ENCODE results near the gene CKM.
"Not testable (repeated sequence)": the region's sequence is repeated elsewhere in the genome, so short reads cannot be mapped to it uniquely, and the experiment has no call there.

CKM gene

GRCh38 chr19:45334881-45335280 lies 12.2 kb upstream of the CKM start:
- 88% methylated on average over 3 of the region's 4 CpGs for WGBS
- not testable (repeated sequence) for H3K9me3 ChIP-seq (ENCODE audit: insufficient read depth, low read depth, low read length); H3K4me3 ChIP-seq (ENCODE audit: low read length); H3K27ac ChIP-seq (ENCODE audit: low read depth, low read length); H3K4me1 ChIP-seq (ENCODE audit: insufficient read depth, low read length); H3K9ac ChIP-seq (ENCODE audit: low read depth, low read length); H3K36me3 ChIP-seq (ENCODE audit: insufficient read depth, low read length); H3K27me3 ChIP-seq (ENCODE audit: insufficient read depth, low read length)

- WGBS = 87% methylated on average over 10 of the region's 10 CpGs
- H3K27ac ChIP-seq (ENCODE audit: low read depth, low read length) = no peak overlapping the region
- no peaks in the 10 kb centered on the region for H3K4me1 ChIP-seq (ENCODE audit: insufficient read depth, low read length)
Measured at GRCh38 chr19:45333609-45334303, 11.1 kb upstream of the CKM start.

DNA sequence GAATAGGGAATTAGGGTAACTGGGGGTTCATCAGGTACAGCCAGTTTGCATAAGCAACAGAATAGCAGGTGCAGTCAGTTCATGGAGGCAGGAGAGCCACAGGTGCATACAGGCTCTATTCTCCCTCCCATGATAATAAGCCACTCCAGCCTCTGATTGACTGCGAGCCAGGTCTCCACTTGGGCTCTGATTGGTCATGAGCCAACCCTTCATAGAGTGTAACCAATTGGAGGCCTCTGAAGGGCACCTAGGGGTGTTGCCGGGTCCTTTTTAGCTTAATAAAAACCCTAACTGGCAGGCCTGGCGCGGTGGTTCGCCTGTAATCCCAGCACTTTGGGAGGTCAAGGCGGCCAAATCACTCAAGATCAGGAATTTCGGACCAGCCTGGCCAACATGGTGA lies 8.7 kb upstream of the CKM start:
- WGBS = 91% methylated on average over 7 of the region's 7 CpGs

More at GRCh38 chr19:45333609-45334303, 11.1 kb upstream of the CKM start:
- H3K36me3 ChIP-seq (ENCODE audit: insufficient read depth, low read length) = no peaks in the 10 kb centered on the region
- no peaks in the 10 kb centered on the region for H3K27me3 ChIP-seq (ENCODE audit: insufficient read depth, low read length)
- no peak overlapping the region for H3K4me3 ChIP-seq (ENCODE audit: low read length)
- no peak overlapping the region for H3K9ac ChIP-seq (ENCODE audit: low read depth, low read length)
- no peaks in the 10 kb centered on the region for H3K9me3 ChIP-seq (ENCODE audit: insufficient read depth, low read depth, low read length)

DNA sequence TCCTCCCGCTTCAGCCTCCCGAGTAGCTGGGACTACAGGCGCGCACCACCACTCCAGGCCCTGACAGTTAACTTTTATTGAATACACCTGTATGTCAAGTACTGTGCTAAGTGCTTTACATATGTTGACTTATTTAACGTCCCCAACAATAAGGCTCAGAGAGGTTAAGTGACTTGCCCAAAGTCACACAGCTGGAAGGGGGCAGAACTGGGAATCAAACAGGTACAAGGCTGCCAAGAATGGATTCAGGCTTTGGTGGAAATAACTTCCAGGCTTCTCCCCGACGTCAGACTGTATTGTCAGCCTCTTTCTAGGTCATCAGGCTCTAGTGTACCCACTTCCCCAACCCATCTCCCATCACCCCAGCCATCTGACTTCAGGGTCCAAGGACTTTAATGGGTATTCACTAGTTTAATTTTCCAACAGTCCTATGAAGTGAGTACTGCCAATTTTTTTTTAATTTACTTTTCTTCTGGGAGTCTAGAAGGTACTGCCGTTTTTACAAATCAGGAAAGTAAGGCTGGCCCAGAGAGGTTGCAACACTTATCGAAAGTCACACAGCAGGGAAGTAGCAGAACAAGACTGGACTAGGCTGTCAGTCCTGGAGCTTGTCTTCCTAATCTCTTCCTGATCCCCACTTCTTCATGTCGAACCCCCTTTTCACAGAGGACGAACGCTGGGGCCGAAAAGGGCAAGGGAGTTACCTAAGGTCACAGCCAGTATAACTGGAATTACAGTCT lies 4.9 kb upstream of the CKM start:
- H3K4me3 ChIP-seq (ENCODE audit: low read length) = no peak overlapping the region
- H3K4me1 ChIP-seq (ENCODE audit: insufficient read depth, low read length) = peaks cover 5% of the 10 kb centered on the region; the same call in 1 of the 2 replicates

More for the DNA sequence above, 8.7 kb upstream of the CKM start:
- H3K27me3 ChIP-seq (ENCODE audit: insufficient read depth, low read length) = no peaks in the 10 kb centered on the region
- no peak overlapping the region for H3K27ac ChIP-seq (ENCODE audit: low read depth, low read length)
- H3K36me3 ChIP-seq (ENCODE audit: insufficient read depth, low read length) = no peaks in the 10 kb centered on the region
- no peak overlapping the region for H3K9ac ChIP-seq (ENCODE audit: low read depth, low read length)
- H3K4me1 ChIP-seq (ENCODE audit: insufficient read depth, low read length) = no peaks in the 10 kb centered on the region
- H3K4me3 ChIP-seq (ENCODE audit: low read length) = no peak overlapping the region
- H3K9me3 ChIP-seq (ENCODE audit: insufficient read depth, low read depth, low read length) = no peaks in the 10 kb centered on the region

DNA sequence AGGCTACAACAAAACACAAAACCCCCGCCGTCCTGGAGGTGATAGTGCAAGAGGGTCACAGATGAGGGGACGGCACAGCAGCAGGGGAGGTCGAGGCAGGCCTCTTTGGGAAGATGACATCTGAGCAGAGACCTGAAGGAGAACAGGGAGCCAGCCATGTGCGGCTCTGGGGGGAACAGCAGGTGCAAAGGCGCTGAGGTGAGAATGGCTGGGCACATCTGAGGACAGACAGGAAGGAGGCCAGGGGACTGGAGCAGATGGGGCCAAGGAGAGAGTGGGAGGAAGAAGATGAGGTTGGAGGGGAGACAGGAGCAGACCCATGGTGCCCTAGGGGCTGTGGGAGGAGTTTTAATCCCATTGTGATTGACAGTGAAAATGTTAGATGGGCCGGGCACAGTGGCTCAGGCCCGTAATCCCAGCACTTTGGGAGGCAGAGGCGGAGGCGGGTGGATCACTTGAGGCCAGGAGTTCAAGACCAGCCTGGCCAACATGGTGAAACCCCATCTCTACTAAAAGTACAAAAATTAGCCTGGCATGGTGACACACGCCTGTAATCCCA lies 1.8 kb upstream of the CKM start:
- Histone ChIP-seq H3K4me3 (ENCODE audit: low read length) (no peak overlapping the region), H3K36me3 (ENCODE audit: insufficient read depth, low read length) (no peaks in the 10 kb centered on the region), H3K27me3 (ENCODE audit: insufficient read depth, low read length) (peaks cover 15% of the 10 kb centered on the region), H3K27ac (ENCODE audit: low read depth, low read length) (no peak overlapping the region), H3K9ac (ENCODE audit: low read depth, low read length) (no peak overlapping the region), H3K4me1 (ENCODE audit: insufficient read depth, low read length) (peaks cover 5% of the 10 kb centered on the region; the same call in 1 of the 2 replicates), H3K9me3 (ENCODE audit: insufficient read depth, low read depth, low read length) (no peaks in the 10 kb centered on the region)
- 71% methylated on average over 11 of the region's 11 CpGs for WGBS

More for the DNA sequence above, 4.9 kb upstream of the CKM start:
- no peak overlapping the region for H3K9ac ChIP-seq (ENCODE audit: low read depth, low read length)
- H3K27me3 ChIP-seq (ENCODE audit: insufficient read depth, low read length) = peaks cover 15% of the 10 kb centered on the region
- H3K36me3 ChIP-seq (ENCODE audit: insufficient read depth, low read length) = no peaks in the 10 kb centered on the region
- H3K27ac ChIP-seq (ENCODE audit: low read depth, low read length) = no peak overlapping the region
- WGBS = 83% methylated on average over 13 of the region's 13 CpGs
- no peaks in the 10 kb centered on the region for H3K9me3 ChIP-seq (ENCODE audit: insufficient read depth, low read depth, low read length)

GRCh38 chr19:45323671-45324081 lies 1.0 kb upstream of the CKM start:
- Histone ChIP-seq H3K27me3 (ENCODE audit: insufficient read depth, low read length) (peaks cover 15% of the 10 kb centered on the region), H3K4me3 (ENCODE audit: low read length) (peak overlapping the region; percentile 41), H3K4me1 (ENCODE audit: insufficient read depth, low read length) (peaks cover 5% of the 10 kb centered on the region; the same call in 1 of the 2 replicates), H3K9ac (ENCODE audit: low read depth, low read length) (peak overlapping the region; percentile 50), H3K9me3 (ENCODE audit: insufficient read depth, low read depth, low read length) (no peaks in the 10 kb centered on the region), H3K27ac (ENCODE audit: low read depth, low read length) (no peak overlapping the region), H3K36me3 (ENCODE audit: insufficient read depth, low read length) (no peaks in the 10 kb centered on the region)
- WGBS = 4% methylated on average over 30 of the region's 30 CpGs

GRCh38 chr19:45322311-45322710 lies 364 bp downstream of the CKM start:
- 59% methylated on average over 9 of the region's 11 CpGs for WGBS
- no peak overlapping the region for H3K4me3 ChIP-seq (ENCODE audit: low read length)
- no peak overlapping the region for H3K9ac ChIP-seq (ENCODE audit: low read depth, low read length)
- no peak overlapping the region for H3K27ac ChIP-seq (ENCODE audit: low read depth, low read length)
- H3K27me3 ChIP-seq (ENCODE audit: insufficient read depth, low read length) = peaks cover 15% of the 10 kb centered on the region
- H3K9me3 ChIP-seq (ENCODE audit: insufficient read depth, low read depth, low read length) = no peaks in the 10 kb centered on the region
- no peaks in the 10 kb centered on the region for H3K36me3 ChIP-seq (ENCODE audit: insufficient read depth, low read length)
- peaks cover 5% of the 10 kb centered on the region; the same call in 1 of the 2 replicates for H3K4me1 ChIP-seq (ENCODE audit: insufficient read depth, low read length)

DNA sequence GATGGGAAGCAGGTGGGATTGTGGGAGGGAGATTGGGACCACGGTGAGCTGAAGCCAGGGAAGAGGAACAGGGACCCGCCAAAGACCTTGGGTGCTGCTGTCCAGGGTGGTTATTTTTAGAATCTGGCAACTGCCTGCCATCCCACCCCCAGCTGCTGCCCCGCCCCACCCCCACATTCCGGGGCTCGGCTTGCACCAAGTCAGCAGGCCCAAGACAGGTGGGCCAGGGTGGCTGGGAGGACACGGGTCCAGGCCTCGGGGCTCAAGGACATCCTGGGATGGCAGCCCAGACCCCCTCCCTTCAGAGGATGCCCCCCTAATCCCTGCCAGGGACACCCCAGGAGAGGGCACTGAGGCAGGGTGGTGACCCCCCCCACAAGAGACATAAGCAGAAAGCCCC lies 827 bp downstream of the CKM start:
- no peaks in the 10 kb centered on the region for H3K9me3 ChIP-seq (ENCODE audit: insufficient read depth, low read depth, low read length)
- H3K4me3 ChIP-seq (ENCODE audit: low read length) = no peak overlapping the region
- H3K9ac ChIP-seq (ENCODE audit: low read depth, low read length) = no peak overlapping the region
- H3K4me1 ChIP-seq (ENCODE audit: insufficient read depth, low read length) = peaks cover 5% of the 10 kb centered on the region; the same call in 1 of the 2 replicates
- WGBS = 85% methylated on average over 7 of the region's 7 CpGs
- H3K36me3 ChIP-seq (ENCODE audit: insufficient read depth, low read length) = no peaks in the 10 kb centered on the region
- peaks cover 15% of the 10 kb centered on the region for H3K27me3 ChIP-seq (ENCODE audit: insufficient read depth, low read length)
- H3K27ac ChIP-seq (ENCODE audit: low read depth, low read length) = no peak overlapping the region

GRCh38 chr19:45320997-45321775 lies 1.5 kb downstream of the CKM start:
- Histone ChIP-seq H3K4me1 (ENCODE audit: insufficient read depth, low read length) (peaks cover 5% of the 10 kb centered on the region; the same call in 1 of the 2 replicates), H3K36me3 (ENCODE audit: insufficient read depth, low read length) (no peaks in the 10 kb centered on the region), H3K9ac (ENCODE audit: low read depth, low read length) (no peak overlapping the region), H3K27me3 (ENCODE audit: insufficient read depth, low read length) (peaks cover 15% of the 10 kb centered on the region), H3K9me3 (ENCODE audit: insufficient read depth, low read depth, low read length) (no peaks in the 10 kb centered on the region), H3K27ac (ENCODE audit: low read depth, low read length) (no peak overlapping the region), H3K4me3 (ENCODE audit: low read length) (no peak overlapping the region)
- 85% methylated on average over 12 of the region's 12 CpGs for WGBS

GRCh38 chr19:45315304-45315703 lies 7.4 kb downstream of the CKM start:
- Histone ChIP-seq H3K4me3 (ENCODE audit: low read length) (no peak overlapping the region), H3K4me1 (ENCODE audit: insufficient read depth, low read length) (no peaks in the 10 kb centered on the region), H3K9me3 (ENCODE audit: insufficient read depth, low read depth, low read length) (no peaks in the 10 kb centered on the region), H3K27me3 (ENCODE audit: insufficient read depth, low read length) (peaks cover 22% of the 10 kb centered on the region), H3K27ac (ENCODE audit: low read depth, low read length) (no peak overlapping the region), H3K9ac (ENCODE audit: low read depth, low read length) (no peak overlapping the region), H3K36me3 (ENCODE audit: insufficient read depth, low read length) (no peaks in the 10 kb centered on the region)
- 80% methylated on average over 21 of the region's 21 CpGs for WGBS
